Stimulated activated naive B cell treated with anti-CD40 and anti-IgM and Interleukin-4, amounts not matched to agents 10 μg/mL and 1 μg/mL and 100 μg/mL, for 72 hours (primary cell): ENCODE results near the gene CBLC.

Experiments used
- ATAC-seq, 2 donors: fragments of 150-1000 bp; cut with Tn5 transposase; replicated peaks; 2 replicates each; pipeline ENCODE4 v1.10.0; 2021; ENCODE audit warnings: moderate library complexity in 1 of 2
- DNase-seq: peaks from one replicate; pipeline ENCODE4 v3.0.0; 2021
- H3K27ac Mint-ChIP-seq: one replicate; pipeline ENCODE4 v1.8.0; 2022; ENCODE audit warnings: mild to moderate bottlenecking, mixed read lengths
- H3K27me3 Mint-ChIP-seq, 2 donors: one replicate each; pipeline ENCODE4 v1.8.0; 2022; ENCODE audit warnings: mixed read lengths in 2 of 2
- H3K36me3 Mint-ChIP-seq, 2 donors: one replicate each; pipeline ENCODE4 v1.8.0; 2022; ENCODE audit warnings: mixed read lengths in 2 of 2, mild to moderate bottlenecking in 1 of 2
- H3K4me1 Mint-ChIP-seq, 2 donors: one replicate each; pipeline ENCODE4 v1.8.0; 2022; ENCODE audit warnings: mixed read lengths in 2 of 2, mild to moderate bottlenecking in 1 of 2
- H3K4me3 Mint-ChIP-seq, 2 donors: one replicate each; pipeline ENCODE4 v1.8.0; 2022; ENCODE audit warnings: mild to moderate bottlenecking in 2 of 2, mixed read lengths in 2 of 2, moderate library complexity in 1 of 2
- H3K9me3 Mint-ChIP-seq, 2 donors: one replicate each; pipeline ENCODE4 v1.8.0; 2022; ENCODE audit warnings: mixed read lengths in 2 of 2, mild to moderate bottlenecking in 1 of 2

Gene CBLC

GRCh38 chr19:44808463-44809371 lies 31.0 kb downstream of the CBLC start, which contains the start of gene BCAM:
TSS of gene BCAM (plus strand) at chr19:44809103. CDS start at chr19:44809125, 22 bp downstream.
- Mint-ChIP-seq H3K27me3 (peaks cover 48 to 52% of the 10 kb centered on the region in 2 donors), H3K4me3 (peak within 1 kb of the TSS; percentile 39 to 63), H3K27ac (no peak within 1 kb of the TSS), H3K4me1 (peaks cover 5 to 16% of the 10 kb centered on the region in 2 donors), H3K9me3 (no peaks in the 10 kb centered on the region), H3K36me3 (no peaks in the 10 kb centered on the region)
- DNase-seq (no peak), ATAC-seq (peak; percentile 31 to 51)

- Mint-ChIP-seq H3K27me3 (peaks cover 52 to 54% of the 10 kb centered on the region in 2 donors), H3K4me3 (no peak overlapping the region), H3K9me3 (no peaks in the 10 kb centered on the region), H3K27ac (no peak overlapping the region), H3K4me1 (peaks cover 5 to 16% of the 10 kb centered on the region in 2 donors), H3K36me3 (no peaks in the 10 kb centered on the region)
- ATAC-seq, result no peak
- DNase-seq, result no peak
These were observed 32.0 kb downstream of the CBLC start for GRCh38 chr19:44809577-44810233.

GRCh38 chr19:44810234-44811121 lies 32.8 kb downstream of the CBLC start:
- no peak for ATAC-seq
- no peak overlapping the region for H3K4me3 Mint-ChIP-seq
- H3K9me3 Mint-ChIP-seq, result no peaks in the 10 kb centered on the region
- peaks cover 52 to 54% of the 10 kb centered on the region in 2 donors for H3K27me3 Mint-ChIP-seq
- H3K4me1 Mint-ChIP-seq, result peaks cover 5 to 16% of the 10 kb centered on the region in 2 donors
- H3K27ac Mint-ChIP-seq, result peak overlapping the region; percentile 54
- DNase-seq, result no peak
- no peaks in the 10 kb centered on the region for H3K36me3 Mint-ChIP-seq

- H3K4me1 Mint-ChIP-seq, result peaks cover 5 to 16% of the 10 kb centered on the region in 2 donors
- H3K36me3 Mint-ChIP-seq, result no peaks in the 10 kb centered on the region
- no peak overlapping the region for H3K4me3 Mint-ChIP-seq
- H3K27ac Mint-ChIP-seq, result no peak overlapping the region
- ATAC-seq (no peak), DNase-seq (no peak)
- peaks cover 52 to 54% of the 10 kb centered on the region in 2 donors for H3K27me3 Mint-ChIP-seq
- H3K9me3 Mint-ChIP-seq, result no peaks in the 10 kb centered on the region
These were observed 33.4 kb downstream of the CBLC start for GRCh38 chr19:44811122-44811419.

GRCh38 chr19:44812142-44812718 lies 34.5 kb downstream of the CBLC start:
- DNase-seq, result no peak
- no peak overlapping the region for H3K4me3 Mint-ChIP-seq
- peaks cover 45 to 49% of the 10 kb centered on the region in 2 donors for H3K27me3 Mint-ChIP-seq
- H3K36me3 Mint-ChIP-seq, result no peaks in the 10 kb centered on the region
- H3K4me1 Mint-ChIP-seq, result peaks cover 5 to 16% of the 10 kb centered on the region in 2 donors
- ATAC-seq, result no peak
- H3K9me3 Mint-ChIP-seq, result no peaks in the 10 kb centered on the region
- no peak overlapping the region for H3K27ac Mint-ChIP-seq

- Mint-ChIP-seq H3K4me3 (no peak overlapping the region), H3K36me3 (no peaks in the 10 kb centered on the region), H3K9me3 (no peaks in the 10 kb centered on the region), H3K27ac (no peak overlapping the region), H3K4me1 (peaks cover 4 to 13% of the 10 kb centered on the region in 2 donors), H3K27me3 (peaks cover 37 to 43% of the 10 kb centered on the region in 2 donors)
- no peak for DNase-seq
- no peak for ATAC-seq
These were observed 35.6 kb downstream of the CBLC start for GRCh38 chr19:44813070-44813840.

GRCh38 chr19:44813841-44814470 lies 36.3 kb downstream of the CBLC start:
- H3K36me3 Mint-ChIP-seq, result no peaks in the 10 kb centered on the region
- no peaks in the 10 kb centered on the region for H3K9me3 Mint-ChIP-seq
- ATAC-seq, result no peak
- DNase-seq, result no peak
- H3K4me1 Mint-ChIP-seq, result peaks cover 0 to 7% of the 10 kb centered on the region in 2 donors
- H3K4me3 Mint-ChIP-seq, result no peak overlapping the region
- H3K27me3 Mint-ChIP-seq, result peaks cover 33 to 38% of the 10 kb centered on the region in 2 donors
- no peak overlapping the region for H3K27ac Mint-ChIP-seq

- no peak for DNase-seq
- Mint-ChIP-seq H3K27me3 (peaks cover 32 to 33% of the 10 kb centered on the region in 2 donors), H3K4me3 (no peak overlapping the region), H3K36me3 (no peaks in the 10 kb centered on the region), H3K27ac (no peak overlapping the region), H3K4me1 (peaks cover 0 to under 1% of the 10 kb centered on the region in 2 donors), H3K9me3 (no peaks in the 10 kb centered on the region)
- ATAC-seq, result no peak
These were observed 36.8 kb downstream of the CBLC start for GRCh38 chr19:44814517-44814916.

GRCh38 chr19:44816301-44816700 lies 38.6 kb downstream of the CBLC start:
- peaks cover 25% of the 10 kb centered on the region in 2 donors for H3K27me3 Mint-ChIP-seq
- ATAC-seq, result no peak
- no peak overlapping the region for H3K4me3 Mint-ChIP-seq
- no peaks in the 10 kb centered on the region for H3K9me3 Mint-ChIP-seq
- H3K36me3 Mint-ChIP-seq, result no peaks in the 10 kb centered on the region
- H3K4me1 Mint-ChIP-seq, result no peaks in the 10 kb centered on the region
- DNase-seq, result no peak
- H3K27ac Mint-ChIP-seq, result no peak overlapping the region

- Mint-ChIP-seq H3K9me3 (no peaks in the 10 kb centered on the region), H3K27me3 (peaks cover 18 to 25% of the 10 kb centered on the region in 2 donors), H3K4me3 (no peak overlapping the region), H3K36me3 (no peaks in the 10 kb centered on the region), H3K4me1 (no peaks in the 10 kb centered on the region), H3K27ac (no peak overlapping the region)
- DNase-seq (no peak), ATAC-seq (no peak)
These were observed 40.2 kb downstream of the CBLC start for GRCh38 chr19:44817725-44818465.

- no peak overlapping the region for H3K4me3 Mint-ChIP-seq
- H3K27ac Mint-ChIP-seq, result no peak overlapping the region
- no peak for ATAC-seq
- H3K27me3 Mint-ChIP-seq, result peaks cover 18 to 24% of the 10 kb centered on the region in 2 donors
- no peaks in the 10 kb centered on the region for H3K4me1 Mint-ChIP-seq
- H3K9me3 Mint-ChIP-seq, result no peaks in the 10 kb centered on the region
- H3K36me3 Mint-ChIP-seq, result no peaks in the 10 kb centered on the region
- DNase-seq, result no peak
These were observed 40.9 kb downstream of the CBLC start for GRCh38 chr19:44818466-44819031.

GRCh38 chr19:44819246-44819832 lies 41.6 kb downstream of the CBLC start:
- H3K9me3 Mint-ChIP-seq, result no peaks in the 10 kb centered on the region
- H3K4me3 Mint-ChIP-seq, result no peak overlapping the region
- no peak for ATAC-seq
- no peaks in the 10 kb centered on the region for H3K4me1 Mint-ChIP-seq
- H3K36me3 Mint-ChIP-seq, result no peaks in the 10 kb centered on the region
- peaks cover 16 to 18% of the 10 kb centered on the region in 2 donors for H3K27me3 Mint-ChIP-seq
- H3K27ac Mint-ChIP-seq, result no peak overlapping the region
- DNase-seq, result no peak
